Esophagus muscularis mucosa (tissue), 4 donors: ENCODE measurements around the gene CDA. TPM values are rescaled to one million over a fixed set of nuclear protein-coding genes. Genes with fewer than 3 reads are reported as not detected.

Experiments
- DNase-seq: peaks from one replicate; pipeline ENCODE4 v3.0.0-alpha.2; 2017; ENCODE audit errors: extremely low spot score
- H3K27ac ChIP-seq, 4 donors: fragments of 200-600 bp; sonication (generic); replicated peaks in 1 of 4; 1 replicate in 3 of 4; 2 replicates in 1 of 4; pipeline ENCODE4 v1.5.1; 2016 to 2019; ENCODE audit warnings: mild to moderate bottlenecking in 1 of 4
- H3K27me3 ChIP-seq, 4 donors: fragments of 200-600 bp; sonication (generic); one replicate each; pipeline versions ENCODE4 v1.5.1 to v1.6.0; 2016 to 2019
- H3K36me3 ChIP-seq, 4 donors: fragments of 200-600 bp; sonication (generic); one replicate each; pipeline ENCODE4 v1.5.1; 2016 to 2019
- H3K4me1 ChIP-seq, 4 donors: fragments of 200-600 bp; sonication (generic); one replicate each; pipeline ENCODE4 v1.5.1; 2016 to 2019
- H3K4me3 ChIP-seq, 4 donors: fragments of 200-600 bp; sonication (generic); 1 replicate in 2 of 4; 2 replicates in 2 of 4; pipeline ENCODE4 v1.5.1; 2016 to 2019; ENCODE audit warnings: mild to moderate bottlenecking in 4 of 4, moderate library complexity in 1 of 4
- H3K9me3 ChIP-seq, 4 donors: fragments of 200-600 bp; sonication (generic); 1 replicate in 3 of 4; 2 replicates in 1 of 4; pipeline ENCODE4 v1.5.1; 2016 to 2019
- EP300 ChIP-seq: sonication (generic); formaldehyde crosslinking; IDR thresholded peaks from one replicate; pipeline ENCODE4 v1.6.1; 2017; ENCODE audit warnings: antibody characterized with exemption
- POLR2A ChIP-seq: fragments of 450-650 bp; IDR thresholded peaks from one replicate; pipeline ENCODE4 v1.6.1; 2017; ENCODE audit warnings: antibody characterized with exemption, moderate library complexity, mild to moderate bottlenecking, low read depth
- POLR2AphosphoS5 ChIP-seq, 2 donors: sonication (generic); formaldehyde crosslinking; IDR thresholded peaks; one replicate each; pipeline ENCODE4 v1.6.1; 2017; ENCODE audit warnings: antibody characterized with exemption in 2 of 2
- WGBS: methylation state at CpG from one replicate; pipeline ENCODE4 v1.1.5; 2018; 5-methylcytosine and 5-hydroxymethylcytosine counted together
- intact Hi-C: fragments of 100-400 bp; cut with DNase I; formaldehyde crosslinking; loops from one replicate; pipeline ENCODE4 v1.15.1; 2023
- total RNA-seq, 4 donors: library from RNA; depleted of rRNA; stranded (reverse); fragments of >200 nt; gene quantifications; one replicate each; pipeline versions ENCODE4 v1.1.0 to v1.2.1, GENCODE V29; 2016
- TF ChIP-seq, protein P1 (sequence below), 3 experiments: fragments of 200-600 bp in 2 of 3; fragments of 450-650 bp in 1 of 3; sonication (generic) in 2 of 3; IDR thresholded peaks; one replicate each; pipeline ENCODE4 v1.5.1; 2017 to 2019; ENCODE audit warnings: antibody characterized with exemption in 3 of 3, mild to moderate bottlenecking in 2 of 3, moderate library complexity in 1 of 3

CDA gene
- total RNA-seq, 4 donors from 2014 or later, result 1.7 to 7.5 (median 6.0) TPM

DNA sequence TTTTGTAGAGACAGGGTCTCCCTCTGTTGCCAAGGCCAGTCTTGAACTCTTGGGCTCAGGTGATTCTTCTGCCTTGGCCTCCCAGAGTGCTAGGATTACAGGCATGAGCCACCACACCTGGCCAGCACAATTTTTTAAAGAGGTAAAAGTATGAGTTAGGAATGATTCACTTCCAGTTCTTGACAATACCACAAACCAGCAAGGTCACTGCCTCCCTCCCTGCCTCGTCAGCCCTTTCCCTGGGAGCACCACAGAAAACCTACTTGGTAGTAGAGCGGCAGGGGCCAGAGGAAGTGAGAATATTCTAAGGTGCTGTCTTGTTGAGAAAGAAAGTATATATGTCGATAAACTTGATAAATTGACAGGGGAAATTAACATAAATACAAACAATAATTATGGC, 10.8 kb upstream of the CDA start:
- Histone ChIP-seq H3K36me3 (no peaks in the 10 kb centered on the region), H3K4me3 (no peak overlapping the region), H3K27me3 (peaks cover 0 to 24% (median 0%) of the 10 kb centered on the region in 4 donors), H3K27ac (no peak overlapping the region), H3K9me3 (no peaks in the 10 kb centered on the region), H3K4me1 (peaks cover 0 to 4% (median 0%) of the 10 kb centered on the region in 4 donors)
- TF ChIP-seq, protein P1, sequence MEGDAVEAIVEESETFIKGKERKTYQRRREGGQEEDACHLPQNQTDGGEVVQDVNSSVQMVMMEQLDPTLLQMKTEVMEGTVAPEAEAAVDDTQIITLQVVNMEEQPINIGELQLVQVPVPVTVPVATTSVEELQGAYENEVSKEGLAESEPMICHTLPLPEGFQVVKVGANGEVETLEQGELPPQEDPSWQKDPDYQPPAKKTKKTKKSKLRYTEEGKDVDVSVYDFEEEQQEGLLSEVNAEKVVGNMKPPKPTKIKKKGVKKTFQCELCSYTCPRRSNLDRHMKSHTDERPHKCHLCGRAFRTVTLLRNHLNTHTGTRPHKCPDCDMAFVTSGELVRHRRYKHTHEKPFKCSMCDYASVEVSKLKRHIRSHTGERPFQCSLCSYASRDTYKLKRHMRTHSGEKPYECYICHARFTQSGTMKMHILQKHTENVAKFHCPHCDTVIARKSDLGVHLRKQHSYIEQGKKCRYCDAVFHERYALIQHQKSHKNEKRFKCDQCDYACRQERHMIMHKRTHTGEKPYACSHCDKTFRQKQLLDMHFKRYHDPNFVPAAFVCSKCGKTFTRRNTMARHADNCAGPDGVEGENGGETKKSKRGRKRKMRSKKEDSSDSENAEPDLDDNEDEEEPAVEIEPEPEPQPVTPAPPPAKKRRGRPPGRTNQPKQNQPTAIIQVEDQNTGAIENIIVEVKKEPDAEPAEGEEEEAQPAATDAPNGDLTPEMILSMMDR (IDR thresholded peaks at IDR 0.05), result no peak
- TF ChIP-seq POLR2A (no peak), EP300 (no peak), POLR2AphosphoS5 (IDR thresholded peaks at IDR 0.05) (no peak)
- WGBS, result 96% methylated on average over 3 of the region's 3 CpGs
- intact Hi-C loops, result no loop called here
- DNase-seq, result no peak

DNA sequence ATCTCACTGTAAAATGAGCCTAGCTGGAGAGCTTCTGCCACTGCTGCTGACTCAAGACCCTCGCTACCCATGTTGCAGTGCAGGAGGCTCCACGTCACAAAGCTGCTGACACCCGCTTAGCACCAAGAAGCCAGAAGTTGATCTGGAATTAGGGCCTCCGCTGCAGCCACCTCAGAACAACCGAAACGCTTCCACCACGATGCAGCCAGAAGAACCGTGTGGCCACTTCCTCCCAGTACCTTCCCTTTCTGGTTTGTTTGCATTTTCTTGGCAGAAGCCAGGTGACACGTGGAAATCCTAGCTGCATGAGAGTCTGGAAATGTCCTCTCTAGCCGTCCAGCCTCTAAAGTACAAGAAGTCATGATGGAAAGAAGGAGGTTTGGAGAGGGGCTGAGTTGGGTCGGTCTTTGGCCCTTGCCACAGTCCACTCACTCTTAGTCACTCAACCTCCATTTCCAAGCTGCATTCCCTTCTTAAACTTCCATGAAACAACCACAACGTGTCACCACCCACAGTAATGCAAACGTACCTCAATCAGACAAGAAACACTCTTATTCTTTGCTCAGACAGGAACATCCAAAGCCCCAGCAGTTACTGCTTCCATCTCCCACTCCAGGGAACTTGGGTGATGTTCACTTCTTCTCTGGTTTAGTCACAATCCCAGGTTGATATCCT, 10.0 kb upstream of the CDA start:
- WGBS, result 80% methylated on average over 13 of the region's 13 CpGs
- peaks cover 0 to 17% (median 0%) of the 10 kb centered on the region in 4 donors for H3K27me3 ChIP-seq
- H3K27ac ChIP-seq, result no peak overlapping the region
- no peak for DNase-seq
- no peaks in the 10 kb centered on the region for H3K36me3 ChIP-seq
- H3K9me3 ChIP-seq, result no peaks in the 10 kb centered on the region
- peaks cover 0 to 4% (median 0%) of the 10 kb centered on the region in 4 donors for H3K4me1 ChIP-seq
- TF ChIP-seq EP300 (no peak), POLR2AphosphoS5 (IDR thresholded peaks at IDR 0.05) (no peak), POLR2A (no peak)
- TF ChIP-seq, protein P1 (IDR thresholded peaks at IDR 0.05), result no peak
- intact Hi-C loops, result no loop called here
- no peak overlapping the region for H3K4me3 ChIP-seq

DNA sequence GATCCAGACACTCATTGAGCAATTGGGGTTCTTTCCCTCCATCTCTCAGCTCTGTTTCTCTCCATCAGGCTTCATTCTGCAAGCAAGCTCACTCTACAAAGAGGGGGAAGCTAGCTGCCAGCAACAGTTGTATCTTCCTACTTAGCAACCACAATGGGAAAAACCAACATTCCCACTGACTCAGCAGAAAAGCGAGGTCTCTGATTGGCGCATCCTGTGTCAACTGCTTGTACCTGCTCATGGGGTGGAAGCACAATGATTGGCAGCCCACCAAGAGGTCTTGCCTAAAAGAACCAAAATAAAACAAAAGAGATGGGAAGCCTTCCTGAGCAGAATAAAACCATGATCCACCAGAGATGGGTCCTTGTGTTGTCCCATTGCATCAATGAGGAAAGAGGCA, 4.0 kb upstream of the CDA start:
- peaks cover 0 to 15% (median 12%) of the 10 kb centered on the region in 4 donors for H3K4me1 ChIP-seq
- peaks cover 0 to 3% (median 0%) of the 10 kb centered on the region in 4 donors for H3K9me3 ChIP-seq
- no peak for TF ChIP-seq POLR2AphosphoS5 (IDR thresholded peaks at IDR 0.05)
- TF ChIP-seq POLR2A, result no peak
- TF ChIP-seq, protein P1 (IDR thresholded peaks at IDR 0.05), result no peak
- TF ChIP-seq EP300, result no peak
- H3K4me3 ChIP-seq, result no peak overlapping the region
- H3K36me3 ChIP-seq, result no peaks in the 10 kb centered on the region
- intact Hi-C loops, result no loop called here
- no peak overlapping the region for H3K27ac ChIP-seq
- no peak for DNase-seq
- WGBS, result 73% methylated on average over 2 of the region's 2 CpGs
- peaks cover 0 to 46% (median 14%) of the 10 kb centered on the region in 4 donors for H3K27me3 ChIP-seq

DNA sequence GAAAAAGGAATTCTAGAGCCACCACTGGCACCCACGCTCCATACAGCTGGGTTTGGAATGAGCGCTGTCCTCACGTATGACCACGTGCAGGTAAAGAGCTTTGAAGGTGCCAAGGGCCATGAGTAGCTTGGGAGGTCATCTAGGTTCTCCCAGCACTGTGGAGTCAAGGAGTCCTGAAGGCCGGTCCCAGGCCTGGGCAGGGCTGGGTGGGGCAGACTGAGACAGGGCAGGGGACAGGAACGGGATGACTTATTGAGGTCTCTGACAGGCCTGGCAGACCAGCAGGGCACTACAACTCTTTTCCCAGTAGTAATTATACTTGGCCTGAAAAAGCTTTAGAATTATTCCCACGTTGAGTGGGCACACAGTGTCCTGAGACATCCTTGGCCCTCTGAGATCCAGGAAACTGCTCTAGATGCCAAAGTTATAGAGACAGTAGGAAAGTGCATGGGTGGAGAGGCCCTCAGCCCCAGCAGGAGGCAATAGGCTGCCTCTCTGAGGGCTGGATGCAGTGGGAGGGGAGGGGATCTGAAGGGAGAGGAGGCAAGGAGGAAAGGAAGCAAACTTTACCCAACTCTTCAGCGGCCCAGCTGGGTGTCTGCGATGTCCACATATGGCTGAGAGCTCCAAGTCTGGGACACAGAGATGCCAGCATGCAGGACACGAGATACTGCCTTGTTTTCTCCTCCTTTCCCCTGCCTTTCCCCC, 1.8 kb upstream of the CDA start:
- intact Hi-C loops, result no loop called here
- WGBS, result 64% methylated on average over 8 of the region's 10 CpGs
- TF ChIP-seq POLR2A (no peak), POLR2AphosphoS5 (IDR thresholded peaks at IDR 0.05) (no peak), EP300 (no peak)
- TF ChIP-seq, protein P1 (IDR thresholded peaks at IDR 0.05), result no peak
- peaks cover 0 to 24% (median 12%) of the 10 kb centered on the region in 4 donors for H3K4me1 ChIP-seq
- H3K4me3 ChIP-seq, result no peak overlapping the region
- no peak for DNase-seq
- H3K27me3 ChIP-seq, result peaks cover 0 to 67% (median 14%) of the 10 kb centered on the region in 4 donors
- H3K27ac ChIP-seq, result peak overlapping the region in 2 of 4 donors; percentile 19 to 33
- no peaks in the 10 kb centered on the region for H3K36me3 ChIP-seq
- H3K9me3 ChIP-seq, result peaks cover 0 to 3% (median 0%) of the 10 kb centered on the region in 4 donors
